DLD1 (cell line): ENCODE measurements around the gene KCTD15.

Experiments
- in situ Hi-C: cut with HindIII; loops from 2 replicates; pipeline ENCODE4 v1.10.0; 2017; ENCODE audit warnings: low sequenced_read_pairs

KCTD15 gene, protein sequence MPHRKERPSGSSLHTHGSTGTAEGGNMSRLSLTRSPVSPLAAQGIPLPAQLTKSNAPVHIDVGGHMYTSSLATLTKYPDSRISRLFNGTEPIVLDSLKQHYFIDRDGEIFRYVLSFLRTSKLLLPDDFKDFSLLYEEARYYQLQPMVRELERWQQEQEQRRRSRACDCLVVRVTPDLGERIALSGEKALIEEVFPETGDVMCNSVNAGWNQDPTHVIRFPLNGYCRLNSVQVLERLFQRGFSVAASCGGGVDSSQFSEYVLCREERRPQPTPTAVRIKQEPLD

DNA sequence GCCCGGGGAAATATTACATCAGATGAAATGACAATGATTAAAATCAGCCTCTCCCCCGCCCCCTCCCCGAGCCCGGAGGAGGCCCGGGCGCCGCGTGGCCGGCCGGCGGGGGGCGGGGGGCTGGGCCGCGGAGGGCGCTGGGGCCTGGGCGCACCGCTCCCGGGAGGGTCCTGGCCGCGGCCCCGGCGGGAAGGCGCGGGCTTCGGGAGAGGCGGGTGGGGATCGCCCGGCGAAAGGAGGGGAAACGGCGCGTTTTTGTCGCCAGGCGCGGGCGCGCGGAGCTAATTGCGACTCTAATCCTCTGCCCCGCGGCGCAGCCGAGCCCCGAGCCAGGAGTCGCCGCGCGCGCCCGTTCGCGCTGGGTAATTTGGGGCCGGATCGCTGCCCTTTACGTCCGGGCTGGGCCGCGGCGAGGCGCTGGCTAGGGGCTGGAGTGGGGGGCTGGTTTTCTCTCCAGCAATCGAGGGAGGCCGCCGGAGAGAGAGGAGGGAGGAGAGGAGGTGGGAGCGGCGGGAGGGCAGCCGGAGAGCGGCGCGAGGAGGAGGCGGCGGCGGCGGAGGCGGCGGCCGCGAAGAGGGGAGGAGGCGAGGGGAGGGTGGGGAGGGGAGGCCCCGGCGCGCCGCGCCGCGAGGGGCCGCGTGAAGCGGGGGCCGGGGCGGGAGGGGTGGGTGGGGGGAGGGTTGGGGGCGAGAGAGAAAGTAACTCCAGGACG is at the start of gene KCTD15:
TSS of gene KCTD15 (plus strand) at position 707 of the 712 bp plus-strand sequence. CDS start 3,585 bp downstream, outside the sequence.
- in situ Hi-C loops: no loop called here

DNA sequence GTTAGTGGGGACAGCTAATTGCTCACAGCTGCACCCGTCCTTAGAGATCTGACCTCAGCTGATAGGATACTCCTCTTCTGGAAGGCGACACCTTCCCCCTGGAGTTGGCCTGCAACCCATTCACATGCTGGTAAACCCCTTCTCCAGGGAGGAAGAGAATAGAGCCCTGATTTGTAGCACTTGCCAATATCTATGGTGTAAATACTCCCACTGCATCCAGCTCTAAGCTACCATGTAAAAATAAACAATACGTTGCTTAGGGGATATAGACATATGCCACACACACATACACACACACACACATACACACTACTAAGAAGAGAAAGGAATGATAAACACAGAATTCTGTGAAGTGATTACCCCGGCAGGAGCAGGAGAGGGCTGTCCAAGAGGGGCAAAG is 49.4 kb upstream of the KCTD15 start:
- in situ Hi-C loops: no loop called here

- in situ Hi-C loops: no loop called here
These were observed 48.4 kb upstream of the KCTD15 start for GRCh38 chr19:33748231-33748630.

DNA sequence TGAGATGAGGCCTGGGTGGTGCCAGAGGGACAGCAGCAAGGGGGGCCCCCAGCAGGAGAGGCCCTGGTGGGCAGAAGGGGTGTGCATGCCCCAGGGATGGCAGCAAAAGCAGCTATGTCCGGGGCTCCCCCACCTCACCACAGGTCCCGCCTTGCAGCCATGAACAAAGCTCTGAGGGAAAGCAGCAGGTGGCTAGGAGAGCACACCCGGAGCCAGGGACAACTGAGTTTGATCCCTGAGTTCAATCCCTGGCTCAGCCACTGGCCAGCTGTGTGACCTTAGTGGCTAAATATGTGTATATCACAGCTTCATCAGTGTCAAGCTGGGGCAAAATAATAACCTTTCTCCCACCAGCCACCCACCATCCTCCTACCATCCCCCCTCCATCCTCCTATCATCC is 47.7 kb upstream of the KCTD15 start:
- in situ Hi-C loops: no loop called here

DNA sequence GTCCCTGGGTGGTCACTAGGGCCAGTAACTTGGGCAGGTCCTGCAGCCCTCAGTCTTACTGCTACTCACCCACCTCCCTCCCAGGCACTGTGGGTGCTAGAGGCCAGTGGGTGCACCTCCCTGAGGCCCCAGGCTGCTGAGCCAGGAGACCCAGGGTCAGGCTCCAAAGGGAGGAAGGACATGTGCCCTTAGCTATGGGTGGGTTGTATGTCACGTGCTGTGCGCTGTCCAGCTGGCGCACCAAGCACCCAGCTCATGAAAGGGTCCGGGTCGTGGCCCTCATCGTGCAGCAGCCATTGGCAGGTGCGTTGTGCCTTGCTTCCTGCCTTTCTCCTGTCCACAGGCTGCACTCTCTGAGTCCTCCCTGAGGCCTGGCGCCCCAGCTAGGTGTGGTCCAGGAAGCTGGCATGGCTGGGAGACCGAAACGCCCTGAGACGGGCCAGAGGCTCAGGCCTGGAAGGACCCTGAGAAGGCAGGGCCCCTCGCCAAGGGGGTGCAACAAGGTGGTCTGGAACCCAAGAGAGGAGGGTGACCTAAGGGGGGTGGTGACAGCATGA is 47.0 kb upstream of the KCTD15 start:
- in situ Hi-C loops: no loop called here

DNA sequence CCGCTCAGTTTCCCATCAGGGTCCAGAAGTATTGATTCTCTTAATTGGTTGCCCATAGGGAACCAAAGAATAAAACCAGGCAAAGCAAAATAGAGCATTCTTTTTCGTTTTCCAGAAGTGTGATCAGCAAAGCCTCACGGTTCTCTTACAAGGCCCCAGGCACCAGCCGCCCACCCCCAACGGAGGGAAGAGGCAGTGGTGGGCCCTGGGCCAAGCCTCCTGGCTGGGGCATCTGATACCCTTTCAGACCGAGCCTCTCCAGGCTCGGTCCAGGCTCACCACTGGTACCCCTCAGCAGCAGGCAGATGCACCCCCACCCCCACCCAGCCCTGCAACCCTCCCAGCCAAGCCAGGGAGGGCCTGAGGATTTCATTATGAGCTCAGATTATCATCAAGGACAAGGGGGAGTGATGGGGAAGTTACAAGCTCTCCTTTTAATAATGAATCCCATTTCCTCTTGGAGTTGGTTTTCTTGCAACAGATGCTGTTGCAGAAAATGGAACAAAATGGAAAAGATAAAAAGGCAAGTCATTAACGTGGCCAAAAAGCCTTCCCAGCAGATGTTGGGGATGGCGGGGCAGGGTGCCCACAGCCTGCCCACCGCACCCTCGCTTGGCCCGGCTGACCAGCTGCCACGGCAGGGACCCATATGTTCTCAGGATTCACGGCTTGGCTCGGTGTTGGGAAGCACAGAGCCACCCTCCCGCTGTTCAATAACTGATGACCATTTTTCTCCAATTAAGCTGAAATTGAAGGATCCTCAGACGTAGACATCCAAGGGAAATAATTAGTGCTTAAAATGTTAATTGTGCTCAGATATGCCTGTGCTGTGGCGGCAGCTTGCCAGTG is 45.9 kb upstream of the KCTD15 start:
- in situ Hi-C loops: no loop called here

- in situ Hi-C loops: no loop called here
These were observed 45.3 kb upstream of the KCTD15 start for GRCh38 chr19:33751436-33751770.

DNA sequence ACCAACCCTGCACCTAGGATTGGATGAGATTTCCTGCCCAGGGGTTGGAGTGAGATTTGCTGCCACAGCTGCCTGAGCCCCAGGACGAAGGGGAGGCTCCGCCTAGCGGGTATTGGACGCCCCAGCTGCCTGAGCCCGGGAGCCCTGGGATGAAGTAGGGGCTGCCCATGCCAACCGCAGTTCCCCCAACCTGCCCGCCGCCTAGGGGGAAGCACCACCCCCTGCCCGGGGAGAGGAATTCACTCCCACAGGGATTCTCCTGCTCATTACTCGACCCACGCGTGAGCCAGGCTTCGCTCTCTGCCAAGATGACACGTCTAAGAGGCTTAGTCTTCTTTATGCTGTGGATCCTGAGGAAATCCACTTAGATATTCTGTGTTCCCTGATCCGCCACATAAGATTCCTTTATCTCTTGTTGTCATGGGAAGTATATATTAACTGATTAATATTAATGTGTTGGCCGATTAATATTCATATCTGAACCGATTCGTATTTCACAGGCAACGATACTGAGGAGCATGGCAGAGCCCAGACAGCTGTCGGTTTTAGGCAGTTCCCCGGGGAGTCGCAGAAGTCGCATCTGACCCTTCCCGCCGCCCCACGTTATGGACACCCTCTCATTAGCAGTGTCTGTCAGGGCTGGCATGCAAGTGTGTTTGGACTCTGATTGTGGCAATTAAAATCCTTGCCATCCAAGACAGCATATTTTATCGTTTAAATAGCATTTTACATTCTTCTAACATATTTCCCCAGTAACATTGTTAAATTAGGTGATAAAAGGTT is 44.5 kb upstream of the KCTD15 start:
- in situ Hi-C loops: no loop called here

- in situ Hi-C loops: no loop called here
These were observed 43.7 kb upstream of the KCTD15 start for GRCh38 chr19:33752945-33753344.

GRCh38 chr19:33754361-33754760 is 42.3 kb upstream of the KCTD15 start:
- in situ Hi-C loops: no loop called here

DNA sequence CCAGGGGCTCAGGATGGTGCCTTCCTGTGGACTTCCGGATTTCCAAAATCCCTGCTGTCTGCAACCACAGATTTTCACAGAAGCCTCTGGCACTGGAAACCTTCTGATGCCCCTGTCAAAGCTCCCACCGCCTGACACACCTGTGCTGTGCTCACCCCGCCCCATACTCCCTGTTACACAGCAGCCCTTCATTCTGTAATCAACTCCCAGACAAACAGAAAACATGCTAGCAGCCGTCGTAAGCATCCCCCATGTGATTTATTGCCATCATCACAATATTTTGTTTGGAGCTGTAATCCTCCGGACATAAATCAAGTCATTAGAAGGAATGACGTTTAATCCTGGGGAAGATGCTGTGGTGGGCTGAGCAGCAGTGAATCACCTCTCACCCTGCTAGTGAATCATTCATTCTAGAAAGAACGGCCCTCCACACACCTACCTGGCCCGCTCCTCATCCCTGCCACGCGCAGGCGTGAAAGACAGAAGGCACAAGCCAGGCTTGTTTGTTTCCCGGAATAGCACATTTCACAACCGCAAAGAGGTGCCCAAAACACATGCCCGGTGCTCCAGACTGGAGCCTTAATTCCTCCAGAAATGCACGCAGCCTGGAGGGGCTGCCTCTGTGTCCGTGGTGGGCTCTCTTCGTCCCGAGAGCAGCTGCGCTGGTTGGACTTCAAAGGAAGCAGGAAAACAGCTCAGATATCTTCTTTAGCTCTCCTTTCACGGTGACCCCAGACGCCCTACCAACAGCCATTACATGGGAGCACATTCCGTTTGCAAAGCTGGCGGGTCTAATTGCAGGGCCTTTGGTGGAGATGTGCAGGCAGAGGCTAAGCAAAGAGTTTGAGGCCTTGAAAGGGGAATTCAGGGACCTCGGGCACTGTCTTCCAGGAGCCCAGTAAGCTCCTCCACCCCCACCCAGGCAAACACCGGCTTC is 41.3 kb upstream of the KCTD15 start:
- in situ Hi-C loops: no loop called here

DNA sequence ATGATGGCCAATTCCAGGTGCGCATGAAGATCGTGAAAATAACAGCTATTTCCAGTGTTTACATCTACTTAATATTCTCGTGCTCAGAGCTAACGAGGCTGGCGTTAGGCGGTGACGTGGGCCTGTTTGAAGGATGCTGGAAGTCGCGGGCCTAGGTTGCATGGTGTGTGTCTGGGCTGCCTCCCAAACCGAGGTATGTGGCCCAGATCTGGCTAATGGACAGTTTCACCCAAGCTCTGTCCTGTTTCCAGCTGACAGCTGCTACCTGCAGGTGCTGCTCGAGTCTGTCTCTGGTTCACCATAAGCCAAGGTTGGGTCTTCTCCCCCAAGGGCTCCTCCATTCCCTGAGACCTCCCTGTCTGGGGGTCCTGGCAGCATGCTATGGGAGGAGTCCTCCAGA is 40.5 kb upstream of the KCTD15 start:
- in situ Hi-C loops: no loop called here

DNA sequence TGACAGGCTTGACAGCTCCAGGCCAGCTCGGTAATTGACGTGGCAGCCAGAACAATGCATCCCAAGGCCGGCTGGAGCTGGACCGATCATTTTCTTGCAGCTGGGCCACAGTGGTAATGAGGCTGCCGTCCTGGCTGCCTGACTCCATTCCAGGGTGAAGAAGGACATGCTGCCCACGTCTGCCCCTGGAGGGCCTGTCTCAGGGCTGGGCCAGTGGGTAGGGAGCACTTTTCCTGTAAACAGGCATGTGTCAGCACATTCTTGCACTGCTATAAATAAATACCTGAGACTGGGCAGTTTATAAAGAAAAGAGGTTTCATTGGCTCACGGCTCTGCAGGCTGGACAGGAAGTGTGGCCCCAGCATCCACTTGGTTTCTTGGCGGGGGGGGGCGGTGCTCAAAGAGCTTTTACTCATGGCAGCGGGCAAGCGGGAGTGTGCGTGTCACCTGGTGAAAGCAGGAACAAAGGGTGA is 38.1 kb upstream of the KCTD15 start:
- in situ Hi-C loops: no loop called here

GRCh38 chr19:33759356-33759755 is 37.3 kb upstream of the KCTD15 start:
- in situ Hi-C loops: no loop called here

- in situ Hi-C loops: loop anchor here (10.0 kb wide), 1 partner anchor 59 kb away; no protein-coding TSS in a partner anchor
These were observed 32.9 kb upstream of the KCTD15 start for GRCh38 chr19:33763633-33764371.

GRCh38 chr19:33766623-33767022 is 30.0 kb upstream of the KCTD15 start:
- in situ Hi-C loops: loop anchor here (10.0 kb wide), 1 partner anchor 62 kb away; no protein-coding TSS in a partner anchor

- in situ Hi-C loops: loop anchor here (10.0 kb wide), 1 partner anchor 63 kb away; no protein-coding TSS in a partner anchor
These were observed 28.7 kb upstream of the KCTD15 start for GRCh38 chr19:33767898-33768413.

GRCh38 chr19:33769208-33769607 is 27.5 kb upstream of the KCTD15 start:
- in situ Hi-C loops: loop anchor here (10.0 kb wide), 1 partner anchor 64 kb away; no protein-coding TSS in a partner anchor
